Endothelial cell of umbilical vein (primary cell): ENCODE results near the gene SH3BGRL3.

ENCODE experiments used
- CTCF ChIP-seq, 2 donors: IDR thresholded peaks; 1 replicate in 1 of 2; 2 replicates in 1 of 2; pipeline ENCODE4 v1.5.1; 2011; ENCODE audit warnings: low read length in 2 of 2, mild to moderate bottlenecking in 2 of 2, moderate library complexity in 2 of 2, control low read depth in 1 of 2, inconsistent platforms in 1 of 2, low read depth in 1 of 2; ENCODE audit not compliant: insufficient read depth in 1 of 2; ENCODE audit errors: extremely low read depth in 1 of 2
- EZH2 ChIP-seq: IDR thresholded peaks from 2 replicates; pipeline ENCODE4 v1.6.1; 2012; ENCODE audit warnings: borderline replicate concordance, low read depth, mild to moderate bottlenecking, moderate library complexity, low read length, inconsistent platforms; ENCODE audit not compliant: severe bottlenecking
- FOS ChIP-seq: IDR thresholded peaks from 2 replicates; pipeline ENCODE4 v1.6.1; 2011; ENCODE audit warnings: mild to moderate bottlenecking, low read length, moderate library complexity, borderline replicate concordance; ENCODE audit not compliant: insufficient read depth
- MAX ChIP-seq: IDR thresholded peaks from 2 replicates; pipeline ENCODE4 v1.6.1; 2011; ENCODE audit not compliant: insufficient read depth, insufficient read length
- POLR2A ChIP-seq: IDR thresholded peaks from 2 replicates; pipeline ENCODE4 v1.6.1; 2012; ENCODE audit warnings: low read depth, mild to moderate bottlenecking, control low read depth, low read length
- POLR2AphosphoS5 ChIP-seq: IDR thresholded peaks from 2 replicates; pipeline ENCODE4 v1.6.1; 2012; ENCODE audit warnings: low read depth, mild to moderate bottlenecking, control low read depth, low read length, moderate library complexity; ENCODE audit not compliant: insufficient read depth

GRCh38 chr1:26281971-26282370, 2.1 kb downstream of the SH3BGRL3 start:
- TF ChIP-seq CTCF (IDR thresholded peaks at IDR 0.05; ENCODE audit: extremely low read depth in 1 of 2, insufficient read depth in 1 of 2, low read depth in 1 of 2, low read length in 2 of 2) = no peak
- no peak for TF ChIP-seq POLR2A
- TF ChIP-seq MAX = no peak
- TF ChIP-seq EZH2 = no peak
- TF ChIP-seq POLR2AphosphoS5 = no peak
- no peak for TF ChIP-seq FOS
